Measurements from ENCODE around the gene ABCC4. TPM values are rescaled to one million over a fixed set of nuclear protein-coding genes. Genes with fewer than 3 reads are reported as not detected.
A peak's percentile ranks its signal among the peaks of the same experiment; 100 is the strongest.

ABCC4 gene
- 10 to 100 TPM in 1 of 4 donors, 1 to 10 TPM in 3; 5.7 to 23.3 (median 6.9) TPM for total RNA-seq

GRCh38 chr13:95301183-95301967, at the start of gene ABCC4:
Gene ABCC4, minus strand, starts transcription at chr13:95301451. Its CDS starts 137 bp downstream, at chr13:95301314.
- ATAC-seq (ENCODE audit: low FRiP score) (peak; percentile 86), DNase-seq (ENCODE audit: low spot score) (no peak)
- TF ChIP-seq, protein P1, sequence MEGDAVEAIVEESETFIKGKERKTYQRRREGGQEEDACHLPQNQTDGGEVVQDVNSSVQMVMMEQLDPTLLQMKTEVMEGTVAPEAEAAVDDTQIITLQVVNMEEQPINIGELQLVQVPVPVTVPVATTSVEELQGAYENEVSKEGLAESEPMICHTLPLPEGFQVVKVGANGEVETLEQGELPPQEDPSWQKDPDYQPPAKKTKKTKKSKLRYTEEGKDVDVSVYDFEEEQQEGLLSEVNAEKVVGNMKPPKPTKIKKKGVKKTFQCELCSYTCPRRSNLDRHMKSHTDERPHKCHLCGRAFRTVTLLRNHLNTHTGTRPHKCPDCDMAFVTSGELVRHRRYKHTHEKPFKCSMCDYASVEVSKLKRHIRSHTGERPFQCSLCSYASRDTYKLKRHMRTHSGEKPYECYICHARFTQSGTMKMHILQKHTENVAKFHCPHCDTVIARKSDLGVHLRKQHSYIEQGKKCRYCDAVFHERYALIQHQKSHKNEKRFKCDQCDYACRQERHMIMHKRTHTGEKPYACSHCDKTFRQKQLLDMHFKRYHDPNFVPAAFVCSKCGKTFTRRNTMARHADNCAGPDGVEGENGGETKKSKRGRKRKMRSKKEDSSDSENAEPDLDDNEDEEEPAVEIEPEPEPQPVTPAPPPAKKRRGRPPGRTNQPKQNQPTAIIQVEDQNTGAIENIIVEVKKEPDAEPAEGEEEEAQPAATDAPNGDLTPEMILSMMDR (IDR thresholded peaks at IDR 0.05), result no peak

DNA sequence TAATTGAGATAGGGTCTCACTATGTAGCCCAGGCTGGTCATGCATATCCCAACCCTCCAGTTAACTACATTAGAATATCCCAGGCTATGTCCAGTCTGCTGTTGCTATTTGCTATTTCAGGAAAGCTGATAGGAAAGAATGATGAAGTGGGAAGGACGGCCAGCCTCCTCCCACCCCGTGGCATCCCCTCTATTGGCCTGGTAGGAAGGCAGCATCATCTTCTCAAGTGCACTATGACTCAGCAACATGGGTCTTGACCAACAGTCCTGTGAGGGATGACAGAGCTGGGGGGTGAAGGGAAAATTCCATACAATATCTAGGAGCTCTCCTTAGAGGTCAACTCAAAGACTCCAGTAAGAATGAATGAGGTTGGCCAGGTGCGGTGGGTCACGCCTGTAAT, 48.0 kb upstream of the ABCC4 start:
- no peak for DNase-seq (ENCODE audit: low spot score)
- ATAC-seq (ENCODE audit: low FRiP score), result no peak
- TF ChIP-seq, protein P1 (IDR thresholded peaks at IDR 0.05), result no peak

DNA sequence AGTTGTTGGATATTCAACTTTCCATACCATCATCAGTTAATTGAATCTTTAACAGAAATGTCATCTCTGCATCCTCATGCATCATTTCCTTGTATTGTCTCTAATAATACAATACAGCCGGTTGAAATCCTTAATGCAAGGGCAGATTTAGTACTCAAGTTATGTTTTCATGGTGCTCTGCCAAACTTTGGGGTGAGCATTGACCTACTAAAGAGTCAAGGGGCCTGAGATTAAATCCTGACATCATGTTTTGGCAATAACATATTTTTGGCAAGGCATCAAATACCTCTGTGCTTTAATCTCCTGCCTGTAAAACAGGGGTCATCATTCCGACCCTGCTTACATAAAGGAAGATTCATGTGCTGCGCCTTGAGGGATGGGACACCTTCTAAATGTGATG, 42.7 kb upstream of the ABCC4 start:
- DNase-seq (ENCODE audit: low spot score) (no peak), ATAC-seq (ENCODE audit: low FRiP score) (no peak)
- TF ChIP-seq, protein P1 (IDR thresholded peaks at IDR 0.05), result no peak

GRCh38 chr13:95341441-95341840, 40.2 kb upstream of the ABCC4 start:
- TF ChIP-seq, protein P1 (IDR thresholded peaks at IDR 0.05), result no peak
- no peak for DNase-seq (ENCODE audit: low spot score)
- peak; percentile 30 for ATAC-seq (ENCODE audit: low FRiP score)

GRCh38 chr13:95338905-95339304, 37.7 kb upstream of the ABCC4 start:
- TF ChIP-seq, protein P1 (IDR thresholded peaks at IDR 0.05), result no peak
- ATAC-seq (ENCODE audit: low FRiP score) (no peak), DNase-seq (ENCODE audit: low spot score) (no peak)

GRCh38 chr13:95337597-95337996, 36.3 kb upstream of the ABCC4 start:
- TF ChIP-seq, protein P1 (IDR thresholded peaks at IDR 0.05), result no peak
- DNase-seq (ENCODE audit: low spot score), result no peak
- ATAC-seq (ENCODE audit: low FRiP score), result no peak

- ATAC-seq (ENCODE audit: low FRiP score), result no peak
- TF ChIP-seq, protein P1 (IDR thresholded peaks at IDR 0.05), result no peak
- no peak for DNase-seq (ENCODE audit: low spot score)
These were observed 34.4 kb upstream of the ABCC4 start for GRCh38 chr13:95335667-95336066.
